GM12892 (cell line): ENCODE measurements around the gene ZNF888.
A peak's percentile ranks its signal among the peaks of the same experiment; 100 is the strongest.
"Not testable (repeated sequence)": the region's sequence is repeated elsewhere in the genome, so short reads cannot be mapped to it uniquely, and the experiment has no call there.

ENCODE experiments used
- DNase-seq: peaks from one replicate; pipeline ENCODE4 v3.0.0; 2011; ENCODE audit not compliant: insufficient read length
- FAIRE-seq: peaks from 2 replicates; lab custom pipeline; 2011; peaks lifted over from hg19 to GRCh38; lab: Jason Lieb, UNC
- POLR2A ChIP-seq: IDR thresholded peaks from 2 replicates; pipeline ENCODE4 v1.6.1; 2011; ENCODE audit warnings: low read depth, low read length, control low read depth
- POLR2AphosphoS5 ChIP-seq: IDR thresholded peaks from 2 replicates; pipeline ENCODE4 v1.6.1; 2011; ENCODE audit warnings: low read depth, low read length, control low read depth
- TAF1 ChIP-seq: IDR thresholded peaks from 2 replicates; pipeline ENCODE4 v1.6.1; 2011; ENCODE audit warnings: low read depth, mild to moderate bottlenecking, control low read depth, low read length, borderline replicate concordance

ZNF888 gene

DNA sequence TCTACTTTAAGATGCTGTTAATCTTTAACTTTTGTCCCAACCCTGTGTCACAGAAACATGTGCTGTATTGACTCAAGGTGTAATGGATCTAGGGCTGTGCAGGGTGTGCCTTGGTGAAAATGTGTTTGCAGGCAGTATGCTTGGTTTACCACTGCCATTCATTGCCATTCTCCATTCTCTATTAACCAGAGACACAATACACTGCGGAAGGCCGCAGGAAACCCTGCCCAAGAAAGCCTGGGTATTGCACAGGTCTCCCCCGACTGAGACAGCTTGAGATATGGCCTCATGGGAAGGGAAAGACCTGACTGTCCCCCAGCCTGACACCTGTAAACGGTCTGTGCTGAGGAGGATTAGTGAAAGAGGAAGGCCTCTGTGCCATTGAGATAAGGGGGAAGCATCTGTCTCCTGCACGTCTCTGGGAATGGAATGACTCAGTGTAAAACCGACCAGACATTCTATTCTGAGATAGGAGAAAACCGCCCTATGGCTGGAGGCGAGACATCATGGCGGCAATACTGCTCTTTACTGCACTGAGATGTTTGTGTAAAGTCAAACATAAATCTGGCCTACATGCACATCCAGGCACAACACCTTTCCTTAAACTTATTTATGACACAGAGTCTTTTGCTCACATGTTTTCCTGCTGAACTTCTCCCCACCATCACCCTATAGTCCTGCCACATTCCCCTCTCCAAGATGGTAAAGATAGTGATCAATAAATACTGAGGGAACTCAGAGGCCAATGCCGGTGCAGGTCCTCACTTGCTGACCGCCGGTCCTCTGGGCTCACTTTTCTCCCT, 13.1 kb upstream of the ZNF888 start:
- TF ChIP-seq TAF1 (no peak), POLR2A (no peak), POLR2AphosphoS5 (no peak)
- DNase-seq (no peak), FAIRE-seq (peak; percentile 67)

GRCh38 chr19:52935434-52935833, 12.2 kb upstream of the ZNF888 start:
- no peak for TF ChIP-seq POLR2AphosphoS5
- TF ChIP-seq TAF1: no peak
- TF ChIP-seq POLR2A: no peak
- DNase-seq (no peak), FAIRE-seq (no peak)

DNA sequence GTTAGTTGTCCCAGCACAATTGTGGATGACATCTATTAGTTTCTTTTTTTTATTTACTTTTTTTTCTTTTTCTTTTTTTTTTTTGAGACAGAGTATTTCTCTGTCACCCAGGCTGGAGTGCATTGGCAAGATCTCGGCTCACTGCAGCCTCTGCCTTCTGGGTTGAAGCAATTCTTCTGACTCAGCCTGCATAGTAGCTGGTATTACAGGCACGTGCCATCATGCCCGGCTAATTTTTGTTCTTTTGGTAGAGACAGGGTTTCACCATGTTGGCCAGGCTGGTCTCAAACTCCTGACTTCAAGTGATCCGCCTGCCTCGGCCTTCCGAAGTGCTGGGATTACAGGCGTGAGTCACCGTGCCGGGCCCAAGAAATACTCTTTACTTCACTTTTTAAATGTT, 1.4 kb upstream of the ZNF888 start:
- DNase-seq, FAIRE-seq: not testable (repeated sequence)

DNA sequence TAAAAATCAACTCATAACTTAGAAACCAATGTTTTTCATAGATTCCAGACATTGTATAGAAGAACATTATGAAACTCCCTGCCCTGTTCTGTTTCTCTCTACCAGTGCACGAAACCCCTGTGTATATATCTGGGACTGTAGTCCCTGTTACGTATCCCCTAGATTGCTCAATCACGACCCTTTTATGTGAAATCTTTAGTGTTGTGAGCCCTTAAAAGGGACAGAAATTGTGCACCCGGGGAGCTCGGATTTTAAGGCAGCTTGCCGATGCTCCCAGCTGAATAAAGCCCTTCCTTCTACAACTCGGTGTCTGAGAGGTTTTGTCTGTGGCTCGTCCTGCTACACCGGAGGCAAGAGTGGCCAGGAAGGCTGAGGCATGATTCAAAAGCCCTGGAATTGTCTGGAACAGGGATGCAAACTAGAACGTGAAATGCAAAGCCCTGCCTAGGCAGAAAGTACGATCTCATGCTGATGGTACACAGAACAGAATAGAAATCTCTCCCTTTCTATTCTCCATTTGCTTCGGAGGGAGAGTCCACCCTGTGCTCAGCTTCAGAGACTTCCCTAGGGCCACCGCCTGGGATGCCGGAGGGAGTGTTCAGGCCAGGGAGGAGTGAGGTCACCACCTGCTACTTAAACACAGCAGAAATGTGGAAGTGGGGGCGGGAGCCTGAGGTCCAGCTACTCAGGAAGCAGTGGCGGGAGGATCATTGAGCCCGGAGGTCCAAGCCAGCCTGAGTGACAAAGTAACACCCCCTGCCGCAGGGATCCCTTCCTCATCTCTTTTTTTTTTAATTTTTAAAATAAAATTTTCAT, 758 bp upstream of the ZNF888 start:
- no peak for FAIRE-seq
- TF ChIP-seq POLR2A (no peak), POLR2AphosphoS5 (no peak), TAF1 (no peak)
- no peak for DNase-seq

DNA sequence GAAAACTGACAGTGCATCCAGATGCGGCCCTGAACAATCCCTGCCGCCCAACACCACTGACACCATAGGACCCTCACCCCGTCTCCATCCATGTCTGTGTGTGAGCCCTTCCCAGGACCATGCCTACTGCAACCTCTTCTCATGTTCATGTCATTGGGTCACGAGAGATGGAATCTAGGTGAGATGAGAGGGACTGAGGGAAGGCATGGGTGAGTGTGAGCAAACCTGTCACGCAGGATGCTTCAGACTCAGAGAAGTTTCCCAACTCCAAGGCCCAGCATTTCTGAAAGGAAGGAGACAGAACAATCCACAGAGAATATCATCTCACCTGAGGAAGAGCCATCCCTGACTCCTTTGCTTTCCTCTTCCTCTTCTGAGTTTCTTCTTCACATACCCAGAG, 5.7 kb downstream of the ZNF888 start:
- FAIRE-seq (no peak), DNase-seq (no peak)
- no peak for TF ChIP-seq POLR2A
- TF ChIP-seq TAF1: no peak
- no peak for TF ChIP-seq POLR2AphosphoS5

DNA sequence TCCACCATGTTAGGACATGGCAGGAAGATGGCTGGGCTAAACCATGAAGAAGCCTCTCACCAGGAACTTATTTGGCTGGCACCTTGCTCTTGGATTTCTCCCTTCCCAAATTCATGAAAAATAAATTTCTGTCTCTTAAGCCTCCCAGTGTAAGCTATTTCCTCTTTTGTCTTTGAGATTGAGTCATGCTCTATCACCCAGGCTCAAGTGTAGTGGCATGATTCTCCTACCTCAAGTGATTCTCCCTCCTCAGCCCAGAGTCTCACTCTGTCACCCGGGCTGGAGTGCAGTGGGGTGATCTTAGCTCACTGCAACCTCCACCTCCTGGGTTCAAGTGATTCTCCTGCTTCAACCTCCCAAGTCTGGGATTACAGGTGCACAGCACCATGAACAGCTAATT, 12.6 kb downstream of the ZNF888 start:
- FAIRE-seq (no peak), DNase-seq (no peak)
- TF ChIP-seq POLR2AphosphoS5: no peak
- TF ChIP-seq TAF1: no peak

DNA sequence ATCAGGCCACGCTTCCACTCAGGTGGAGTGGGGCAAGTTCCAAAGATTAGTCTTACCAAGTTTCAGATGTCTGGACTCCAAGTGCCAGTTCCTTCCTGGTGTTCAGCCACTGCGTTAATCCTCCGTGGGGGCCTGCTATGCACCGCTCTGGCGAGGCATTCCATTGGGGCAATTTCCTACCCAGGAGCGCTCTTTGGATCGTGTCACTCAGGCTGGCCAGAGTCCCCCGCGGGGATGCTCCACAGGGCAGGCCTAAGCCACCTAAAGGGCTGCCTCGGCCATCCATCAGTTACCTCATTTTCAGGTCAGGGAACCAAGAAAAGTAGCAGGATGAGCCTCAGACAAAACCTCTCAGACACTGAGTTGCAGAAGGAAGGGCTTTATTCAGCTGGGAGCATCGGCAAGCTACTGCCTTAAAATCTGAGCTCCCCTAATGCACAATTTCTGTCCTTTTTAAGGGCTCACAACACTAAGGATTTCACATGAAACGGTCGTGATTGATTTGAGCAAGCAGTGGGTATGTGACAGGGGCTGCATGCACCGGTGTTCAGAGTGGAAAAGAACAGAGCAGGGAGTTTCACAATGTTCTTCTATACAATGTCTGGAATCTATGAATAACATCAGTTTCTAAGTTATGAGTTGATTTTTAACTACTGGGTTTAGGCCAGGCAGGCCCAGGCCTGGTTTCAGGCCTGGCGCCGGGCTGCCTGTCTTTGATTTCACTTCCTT, 19.0 kb downstream of the ZNF888 start:
- not testable (repeated sequence) for FAIRE-seq, DNase-seq

GRCh38 chr19:52901842-52902241, 21.4 kb downstream of the ZNF888 start:
- no peak for TF ChIP-seq POLR2AphosphoS5
- no peak for TF ChIP-seq POLR2A
- TF ChIP-seq TAF1: no peak
- FAIRE-seq: no peak

GRCh38 chr19:52898596-52898995, 24.6 kb downstream of the ZNF888 start:
- not testable (repeated sequence) for FAIRE-seq, DNase-seq

More at GRCh38 chr19:52901842-52902241, 21.4 kb downstream of the ZNF888 start:
- no peak for DNase-seq

GRCh38 chr19:52898101-52898500, 25.1 kb downstream of the ZNF888 start:
- TF ChIP-seq POLR2A (no peak), POLR2AphosphoS5 (no peak), TAF1 (no peak)
- FAIRE-seq: no peak
- DNase-seq: no peak

DNA sequence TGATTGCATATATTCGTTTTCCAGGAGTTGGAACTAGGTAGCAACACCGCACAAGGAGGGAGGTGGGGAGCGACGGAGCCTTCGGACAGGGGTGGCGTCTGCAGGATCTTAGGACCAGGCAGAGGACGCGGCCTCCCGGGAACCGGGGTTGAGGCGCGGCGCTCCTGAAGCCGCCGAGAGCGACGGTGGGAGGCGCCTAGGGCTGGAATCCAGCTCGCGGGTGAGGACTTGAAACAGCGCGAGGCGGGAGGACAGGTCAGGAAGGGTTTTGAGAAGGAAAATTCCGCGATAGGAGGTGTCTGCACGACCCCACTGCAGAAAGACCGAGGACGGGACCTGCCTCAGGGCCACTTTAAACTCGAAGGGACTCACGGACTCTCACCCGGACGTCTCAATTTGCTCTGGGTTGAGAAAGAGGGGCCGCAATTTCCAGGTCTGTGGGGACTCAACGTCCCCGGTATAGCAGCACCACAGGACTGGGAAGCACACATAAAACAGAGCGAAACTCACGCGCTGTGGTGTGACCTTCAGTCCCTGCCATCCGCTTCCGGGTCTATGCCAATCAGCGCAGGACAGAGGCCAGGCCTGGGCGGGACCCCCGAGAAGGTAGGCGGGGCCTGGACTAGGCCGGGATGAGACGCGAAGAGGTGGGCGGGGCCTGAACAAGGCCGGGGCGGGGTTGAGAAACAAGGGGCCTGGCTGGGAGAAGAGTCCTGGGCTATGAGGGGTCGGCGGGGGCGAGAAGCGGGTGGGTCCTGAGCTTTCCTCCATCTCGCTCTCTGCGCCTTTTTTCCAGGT, 25.9 kb downstream of the ZNF888 start, which contains the start of gene ZNF320:
Gene ZNF320, minus strand, starts transcription at position 498 of the 798 bp plus-strand sequence. CDS start 7,380 bp downstream, outside the sequence.
- TF ChIP-seq POLR2AphosphoS5: no peak
- peak; percentile 41; the same call in 1 of the 2 replicates for TF ChIP-seq POLR2A
- DNase-seq: peak; percentile 72
- FAIRE-seq: peak; percentile 9

- TF ChIP-seq POLR2AphosphoS5 (no peak), POLR2A (no peak), TAF1 (no peak)
- FAIRE-seq: no peak
- no peak for DNase-seq
Measured at GRCh38 chr19:52896431-52897137, 26.6 kb downstream of the ZNF888 start.
